ENCODE measurements around the gene LRIG3.
A peak's percentile ranks its signal among the peaks of the same experiment; 100 is the strongest.

The LRIG3 gene

GRCh38 chr12:58915037-58915436 is 5.3 kb downstream of the LRIG3 start:
- no peak for DNase-seq
- no peak overlapping the region for H2BK12ac ChIP-seq (ENCODE audit: low read length in 2 of 2)
- no peaks in the 10 kb centered on the region for H3K27me3 ChIP-seq (ENCODE audit: control insufficient read depth in 1 of 2, insufficient read depth in 1 of 2, low read length in 2 of 2)
- peaks cover 5 to 38% of the 10 kb centered on the region in 2 experiments for H3K36me3 ChIP-seq (ENCODE audit: control insufficient read depth in 1 of 2, insufficient read depth in 2 of 2, low read depth in 1 of 2, low read length in 2 of 2)
- H3K79me1 ChIP-seq (replicated peaks; ENCODE audit: low read length, poor library complexity, severe bottlenecking) = no peaks in the 10 kb centered on the region
- peak overlapping the region; percentile 91 for H3K9ac ChIP-seq (ENCODE audit: low read length)
- no peaks in the 10 kb centered on the region for H3K4me1 ChIP-seq (ENCODE audit: control insufficient read depth, insufficient read depth, low read depth, low read length)
- H2BK15ac ChIP-seq (ENCODE audit: low read depth, poor library complexity, severe bottlenecking) = no peak overlapping the region
- WGBS = 100% methylated on average over 1 of the region's 2 CpGs
- H3K4me3 ChIP-seq (ENCODE audit: insufficient read depth in 1 of 2, low read depth in 1 of 2, low read length in 2 of 2) = peak overlapping the region in 1 of 2 experiments; percentile 96
- H2AFZ ChIP-seq (ENCODE audit: low read depth, low read length) = no peak overlapping the region
- H2BK5ac ChIP-seq (ENCODE audit: low read depth, low read length, poor library complexity, severe bottlenecking) = no peak overlapping the region
- no peak overlapping the region for H3K4ac ChIP-seq (ENCODE audit: low read depth in 1 of 2, low read length in 2 of 2)
- no peak overlapping the region for H4K91ac ChIP-seq (ENCODE audit: low read length)
- H2AK5ac ChIP-seq (ENCODE audit: low read length, severe bottlenecking) = no peak overlapping the region
- H3K18ac ChIP-seq (ENCODE audit: low read depth in 1 of 2, low read length in 2 of 2) = no peak overlapping the region
- no peak overlapping the region for H3K23ac ChIP-seq (ENCODE audit: low read length in 2 of 2)
- H3K9me3 ChIP-seq (ENCODE audit: control insufficient read depth, low read length) = no peaks in the 10 kb centered on the region
- H3K14ac ChIP-seq (ENCODE audit: low read length in 2 of 2) = no peak overlapping the region
- no peak overlapping the region for H4K8ac ChIP-seq (ENCODE audit: low read length)
- no peak overlapping the region for H2BK120ac ChIP-seq (ENCODE audit: low read depth, low read length)
- no peak overlapping the region for H3K27ac ChIP-seq (ENCODE audit: low read length, poor library complexity, severe bottlenecking)
- no peak overlapping the region for H3K4me2 ChIP-seq (ENCODE audit: low read length, poor library complexity, severe bottlenecking)

GRCh38 chr12:58914457-58914856 is 5.8 kb downstream of the LRIG3 start:
- no peak overlapping the region for H3K14ac ChIP-seq (ENCODE audit: low read length in 2 of 2)
- no peak overlapping the region for H3K4me3 ChIP-seq (ENCODE audit: insufficient read depth in 1 of 2, low read depth in 1 of 2, low read length in 2 of 2)
- H4K8ac ChIP-seq (ENCODE audit: low read length) = no peak overlapping the region
- no CpG with 5 or more reads among the region's 2 CpGs for WGBS
- no peaks in the 10 kb centered on the region for H3K27me3 ChIP-seq (ENCODE audit: control insufficient read depth in 1 of 2, insufficient read depth in 1 of 2, low read length in 2 of 2)
- peak overlapping the region; percentile 22 for H3K4me2 ChIP-seq (ENCODE audit: low read length, poor library complexity, severe bottlenecking)
- DNase-seq = no peak
- H3K23ac ChIP-seq (ENCODE audit: low read length in 2 of 2) = no peak overlapping the region
- no peak overlapping the region for H2BK15ac ChIP-seq (ENCODE audit: low read depth, poor library complexity, severe bottlenecking)
- H3K36me3 ChIP-seq (ENCODE audit: control insufficient read depth in 1 of 2, insufficient read depth in 2 of 2, low read depth in 1 of 2, low read length in 2 of 2) = peaks cover 5 to 44% of the 10 kb centered on the region in 2 experiments
- no peak overlapping the region for H2BK5ac ChIP-seq (ENCODE audit: low read depth, low read length, poor library complexity, severe bottlenecking)
- H3K18ac ChIP-seq (ENCODE audit: low read depth in 1 of 2, low read length in 2 of 2) = no peak overlapping the region
- H3K9ac ChIP-seq (ENCODE audit: low read length) = peak overlapping the region; percentile 91
- H2AK5ac ChIP-seq (ENCODE audit: low read length, severe bottlenecking) = no peak overlapping the region
- H2AFZ ChIP-seq (ENCODE audit: low read depth, low read length) = no peak overlapping the region
- no peak overlapping the region for H2BK120ac ChIP-seq (ENCODE audit: low read depth, low read length)
- H3K9me3 ChIP-seq (ENCODE audit: control insufficient read depth, low read length) = no peaks in the 10 kb centered on the region
- no peak overlapping the region for H2BK12ac ChIP-seq (ENCODE audit: low read length in 2 of 2)
- H3K27ac ChIP-seq (ENCODE audit: low read length, poor library complexity, severe bottlenecking) = no peak overlapping the region
- no peaks in the 10 kb centered on the region for H3K4me1 ChIP-seq (ENCODE audit: control insufficient read depth, insufficient read depth, low read depth, low read length)
- no peak overlapping the region for H3K4ac ChIP-seq (ENCODE audit: low read depth in 1 of 2, low read length in 2 of 2)
- H4K91ac ChIP-seq (ENCODE audit: low read length) = no peak overlapping the region
- H3K79me1 ChIP-seq (replicated peaks; ENCODE audit: low read length, poor library complexity, severe bottlenecking) = no peaks in the 10 kb centered on the region

GRCh38 chr12:58907391-58907790 is 12.9 kb downstream of the LRIG3 start:
- no peak for DNase-seq
- Histone ChIP-seq H3K27me3 (ENCODE audit: control insufficient read depth in 1 of 2, insufficient read depth in 1 of 2, low read length in 2 of 2) (no peaks in the 10 kb centered on the region), H2BK15ac (ENCODE audit: low read depth, poor library complexity, severe bottlenecking) (no peak overlapping the region), H3K4me1 (ENCODE audit: control insufficient read depth, insufficient read depth, low read depth, low read length) (no peaks in the 10 kb centered on the region), H3K79me1 (replicated peaks; ENCODE audit: low read length, poor library complexity, severe bottlenecking) (no peaks in the 10 kb centered on the region), H3K14ac (ENCODE audit: low read length in 2 of 2) (no peak overlapping the region), H3K18ac (ENCODE audit: low read depth in 1 of 2, low read length in 2 of 2) (no peak overlapping the region), H2BK12ac (ENCODE audit: low read length in 2 of 2) (no peak overlapping the region), H2AFZ (ENCODE audit: low read depth, low read length) (no peak overlapping the region), H3K4ac (ENCODE audit: low read depth in 1 of 2, low read length in 2 of 2) (no peak overlapping the region), H3K9me3 (ENCODE audit: control insufficient read depth, low read length) (peaks cover 8% of the 10 kb centered on the region), H4K8ac (ENCODE audit: low read length) (no peak overlapping the region), H3K4me2 (ENCODE audit: low read length, poor library complexity, severe bottlenecking) (no peak overlapping the region), H3K27ac (ENCODE audit: low read length, poor library complexity, severe bottlenecking) (no peak overlapping the region), H2AK5ac (ENCODE audit: low read length, severe bottlenecking) (no peak overlapping the region), H3K23ac (ENCODE audit: low read length in 2 of 2) (no peak overlapping the region), H3K4me3 (ENCODE audit: insufficient read depth in 1 of 2, low read depth in 1 of 2, low read length in 2 of 2) (no peak overlapping the region), H2BK5ac (ENCODE audit: low read depth, low read length, poor library complexity, severe bottlenecking) (no peak overlapping the region), H4K91ac (ENCODE audit: low read length) (no peak overlapping the region), H3K9ac (ENCODE audit: low read length) (no peak overlapping the region), H3K36me3 (ENCODE audit: control insufficient read depth in 1 of 2, insufficient read depth in 2 of 2, low read depth in 1 of 2, low read length in 2 of 2) (peaks cover 17 to 84% of the 10 kb centered on the region in 2 experiments), H2BK120ac (ENCODE audit: low read depth, low read length) (no peak overlapping the region)
- 99% methylated on average over 3 of the region's 4 CpGs for WGBS

- WGBS = 95% methylated on average over 3 of the region's 3 CpGs
- no peak overlapping the region for H3K4me2 ChIP-seq (ENCODE audit: low read length, poor library complexity, severe bottlenecking)
- no peaks in the 10 kb centered on the region for H3K79me1 ChIP-seq (replicated peaks; ENCODE audit: low read length, poor library complexity, severe bottlenecking)
- H3K18ac ChIP-seq (ENCODE audit: low read depth in 1 of 2, low read length in 2 of 2) = no peak overlapping the region
- no peak overlapping the region for H2AK5ac ChIP-seq (ENCODE audit: low read length, severe bottlenecking)
- DNase-seq = no peak
- H3K4ac ChIP-seq (ENCODE audit: low read depth in 1 of 2, low read length in 2 of 2) = no peak overlapping the region
- peaks cover 8% of the 10 kb centered on the region for H3K9me3 ChIP-seq (ENCODE audit: control insufficient read depth, low read length)
- H3K23ac ChIP-seq (ENCODE audit: low read length in 2 of 2) = no peak overlapping the region
- no peak overlapping the region for H4K8ac ChIP-seq (ENCODE audit: low read length)
- H2BK12ac ChIP-seq (ENCODE audit: low read length in 2 of 2) = no peak overlapping the region
- H3K9ac ChIP-seq (ENCODE audit: low read length) = no peak overlapping the region
- no peak overlapping the region for H2BK5ac ChIP-seq (ENCODE audit: low read depth, low read length, poor library complexity, severe bottlenecking)
- no peak overlapping the region for H2AFZ ChIP-seq (ENCODE audit: low read depth, low read length)
- no peak overlapping the region for H4K91ac ChIP-seq (ENCODE audit: low read length)
- H2BK120ac ChIP-seq (ENCODE audit: low read depth, low read length) = no peak overlapping the region
- H3K27ac ChIP-seq (ENCODE audit: low read length, poor library complexity, severe bottlenecking) = peak overlapping the region; percentile 13
- no peaks in the 10 kb centered on the region for H3K4me1 ChIP-seq (ENCODE audit: control insufficient read depth, insufficient read depth, low read depth, low read length)
- no peak overlapping the region for H3K4me3 ChIP-seq (ENCODE audit: insufficient read depth in 1 of 2, low read depth in 1 of 2, low read length in 2 of 2)
- H2BK15ac ChIP-seq (ENCODE audit: low read depth, poor library complexity, severe bottlenecking) = no peak overlapping the region
- no peaks in the 10 kb centered on the region for H3K27me3 ChIP-seq (ENCODE audit: control insufficient read depth in 1 of 2, insufficient read depth in 1 of 2, low read length in 2 of 2)
- no peak overlapping the region for H3K14ac ChIP-seq (ENCODE audit: low read length in 2 of 2)
- peaks cover 17 to 81% of the 10 kb centered on the region in 2 experiments for H3K36me3 ChIP-seq (ENCODE audit: control insufficient read depth in 1 of 2, insufficient read depth in 2 of 2, low read depth in 1 of 2, low read length in 2 of 2)
Measured at GRCh38 chr12:58906917-58907316, 13.4 kb downstream of the LRIG3 start.
